C4-2B (cell line): Measurements from ENCODE around the gene DDIT3.

Experiments
- CTCF ChIP-seq: fragments of 450-650 bp; conservative IDR thresholded peaks from 2 replicates; pipeline ENCODE4 v1.5.1; 2017; ENCODE audit warnings: mild to moderate bottlenecking
- ZFX ChIP-seq: fragments of 450-650 bp; IDR thresholded peaks from 2 replicates; pipeline ENCODE4 v1.6.1; 2017

DNA sequence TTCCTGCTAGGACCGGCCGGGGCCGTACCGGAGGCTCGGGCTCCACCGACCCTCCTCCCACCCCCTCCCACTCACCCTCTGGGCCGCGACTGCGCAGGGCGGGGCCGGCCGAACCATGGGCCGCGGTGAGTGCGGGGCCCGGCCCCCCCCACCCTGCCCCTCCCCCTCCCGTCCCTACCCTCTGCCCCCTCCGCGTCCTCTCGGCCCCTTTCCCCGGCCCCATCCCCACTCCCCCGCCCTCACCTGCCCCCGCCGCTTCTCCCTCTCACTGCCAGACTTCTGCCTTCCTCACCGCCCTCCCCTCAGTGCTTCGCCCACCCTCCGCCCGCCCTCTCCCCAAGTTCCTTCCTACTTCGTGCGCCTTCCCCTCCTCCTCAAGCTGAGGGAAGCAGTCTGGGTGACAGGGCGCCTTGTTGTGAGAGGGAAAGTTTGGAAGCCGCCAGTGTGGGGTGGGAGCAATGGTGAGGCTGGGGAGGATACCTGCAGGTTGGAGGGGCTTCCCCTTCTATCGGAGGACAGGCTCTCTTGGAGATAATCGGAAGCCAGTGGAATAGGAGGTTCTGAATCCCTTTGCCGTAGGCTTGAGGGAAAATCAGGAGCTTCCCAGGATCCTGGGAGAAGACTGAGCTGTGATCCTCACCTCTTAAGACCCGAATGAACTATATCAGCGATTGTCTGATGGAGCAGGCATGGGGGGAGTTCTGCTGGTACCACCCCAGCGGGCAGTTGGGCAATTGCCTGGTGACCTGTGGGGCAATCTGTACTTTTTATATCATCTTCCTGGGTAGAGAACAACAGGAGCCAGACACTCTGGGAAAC, 2.8 kb upstream of the DDIT3 start:
- TF ChIP-seq CTCF (no peak), ZFX (no peak)
